H1 (cell line): ENCODE measurements around the gene CUEDC2. TPM values are rescaled to one million over a fixed set of nuclear protein-coding genes. Genes with fewer than 3 reads are reported as not detected.

ENCODE experiments used
- CTCF ChIA-PET: fragments of 300-600 bp; sonication (Branson Sonifier 250); formaldehyde crosslinking; loops from one replicate; lab custom pipeline; 2021; ENCODE audit not compliant: partially characterized antibody; lab: Charles Lee
- POLR2A ChIA-PET: fragments of 300-600 bp; sonication (Branson Sonifier 250); formaldehyde crosslinking; loops from one replicate; lab custom pipeline; 2021; ENCODE audit warnings: inconsistent platforms; ENCODE audit not compliant: partially characterized antibody; lab: Charles Lee
- DNase-seq, 2 experiments: peaks; one replicate each; pipeline versions ENCODE4 v3.0.0 to v3.0.0-alpha.2; 2010 to 2022; ENCODE audit warnings: low spot score in 2 of 2, low read depth in 1 of 2, mixed read lengths in 1 of 2
- FAIRE-seq: peaks from 2 replicates; lab custom pipeline; 2011; peaks lifted over from hg19 to GRCh38; lab: Jason Lieb, UNC
- H2AFZ ChIP-seq: 2 replicates; pipeline ENCODE4 v1.8.1; 2012; ENCODE audit warnings: low read length, inconsistent platforms
- H2AK5ac ChIP-seq: 2 replicates; pipeline ENCODE4 v1.6.1; 2013; ENCODE audit warnings: low read depth, low read length
- H2BK120ac ChIP-seq: replicated peaks from 2 replicates; pipeline ENCODE3; 2013; ENCODE audit warnings: low read depth, low read length, inconsistent platforms
- H2BK12ac ChIP-seq: 2 replicates; pipeline ENCODE4 v1.6.1; 2013; ENCODE audit warnings: low read depth, low read length
- H2BK15ac ChIP-seq: 2 replicates; pipeline ENCODE4 v1.6.1; 2013; ENCODE audit warnings: low read length
- H2BK20ac ChIP-seq: 2 replicates; pipeline ENCODE4 v1.6.1; 2013; ENCODE audit warnings: low read length
- H2BK5ac ChIP-seq: 2 replicates; pipeline ENCODE4 v1.6.1; 2013; ENCODE audit warnings: low read depth, low read length
- H3K14ac ChIP-seq: 2 replicates; pipeline ENCODE4 v1.6.1; 2013; ENCODE audit warnings: inconsistent platforms; ENCODE audit not compliant: insufficient read length
- H3K18ac ChIP-seq: 2 replicates; pipeline ENCODE4 v1.6.1; 2013; ENCODE audit warnings: low read length; ENCODE audit errors: extremely low read depth
- H3K23ac ChIP-seq: 2 replicates; pipeline ENCODE4 v1.6.1; 2013; ENCODE audit warnings: inconsistent platforms; ENCODE audit not compliant: insufficient read length
- H3K23me2 ChIP-seq: 2 replicates; pipeline ENCODE4 v1.6.1; 2013; ENCODE audit warnings: low read depth, low read length
- H3K27ac ChIP-seq: 2 replicates; pipeline ENCODE4 v1.6.1; 2011; ENCODE audit warnings: low read depth, low read length, inconsistent platforms
- H3K27me3 ChIP-seq, 4 experiments: replicated peaks in 1 of 4; 1 replicate in 1 of 4; 2 replicates in 3 of 4; pipeline versions ENCODE4 v1.6.1 to v1.8.1; 2011 to 2013; ENCODE audit warnings: low read length in 3 of 4, mild to moderate bottlenecking in 3 of 4, inconsistent platforms in 2 of 4, mixed read lengths in 2 of 4, moderate library complexity in 1 of 4; ENCODE audit not compliant: control insufficient read depth in 3 of 4, insufficient read depth in 3 of 4; ENCODE audit errors: extremely low read depth in 1 of 4
- H3K36me3 ChIP-seq, 4 experiments: 2 replicates each; pipeline versions ENCODE4 v1.6.1 to v1.8.1; 2011 to 2013; ENCODE audit warnings: mild to moderate bottlenecking in 4 of 4, low read length in 3 of 4, moderate library complexity in 2 of 4, control low read depth in 1 of 4, inconsistent platforms in 1 of 4; ENCODE audit not compliant: insufficient read depth in 4 of 4, control insufficient read depth in 2 of 4
- H3K4ac ChIP-seq: replicated peaks from 2 replicates; pipeline ENCODE3; 2013; ENCODE audit warnings: low read length, low read depth, mixed read lengths, inconsistent platforms; ENCODE audit not compliant: insufficient read length
- H3K4me1 ChIP-seq, 4 experiments: replicated peaks in 1 of 4; 1 replicate in 1 of 4; 2 replicates in 3 of 4; pipeline versions ENCODE4 v1.6.1 to v1.8.1; 2011 to 2013; ENCODE audit warnings: low read length in 3 of 4, inconsistent platforms in 2 of 4, mixed read lengths in 1 of 4; ENCODE audit not compliant: insufficient read depth in 4 of 4, control insufficient read depth in 3 of 4
- H3K4me2 ChIP-seq, 2 experiments: 2 replicates each; pipeline versions ENCODE4 v1.6.1 to v1.8.1; 2011 to 2013; ENCODE audit warnings: low read depth in 2 of 2, low read length in 2 of 2, control low read depth in 1 of 2, inconsistent platforms in 1 of 2, mild to moderate bottlenecking in 1 of 2; ENCODE audit not compliant: insufficient read depth in 1 of 2
- H3K4me3 ChIP-seq, 4 experiments: fragments of 200-600, 300-600 bp in 1 of 4; sonication (generic), shearing (Covaris generic), sonication (Bioruptor Twin) in 1 of 4; 2 replicates each; pipeline versions ENCODE4 v1.5.1 to v1.8.1; 2011 to 2016; ENCODE audit warnings: low read length in 4 of 4, low read depth in 3 of 4, control low read depth in 2 of 4, inconsistent platforms in 2 of 4, mild to moderate bottlenecking in 2 of 4, mixed read lengths in 1 of 4, moderate library complexity in 1 of 4; ENCODE audit not compliant: insufficient read depth in 2 of 4; ENCODE audit errors: extremely low read depth in 1 of 4
- H3K56ac ChIP-seq: replicated peaks from 2 replicates; pipeline ENCODE3; 2013; ENCODE audit warnings: low read depth, mild to moderate bottlenecking, mixed read lengths, low read length, inconsistent platforms; ENCODE audit not compliant: insufficient read length
- H3K79me1 ChIP-seq: 2 replicates; pipeline ENCODE4 v1.6.1; 2013; ENCODE audit warnings: low read depth, low read length, control low read depth
- H3K79me2 ChIP-seq, 2 experiments: 2 replicates each; pipeline versions ENCODE4 v1.6.1 to v1.8.1; 2012 to 2013; ENCODE audit warnings: low read length in 2 of 2, mild to moderate bottlenecking in 2 of 2, inconsistent platforms in 1 of 2; ENCODE audit not compliant: insufficient read depth in 2 of 2, control insufficient read depth in 1 of 2
- H3K9ac ChIP-seq, 4 experiments: replicated peaks in 1 of 4; 1 replicate in 1 of 4; 2 replicates in 3 of 4; pipeline versions ENCODE4 v1.6.1 to v1.8.1; 2011 to 2013; ENCODE audit warnings: low read depth in 3 of 4, low read length in 3 of 4, control low read depth in 2 of 4, mild to moderate bottlenecking in 2 of 4, moderate library complexity in 2 of 4, inconsistent platforms in 1 of 4; ENCODE audit errors: extremely low read depth in 1 of 4
- H3K9me3 ChIP-seq, 2 experiments: 2 replicates each; pipeline versions ENCODE4 v1.6.1 to v1.8.1; 2012 to 2013; ENCODE audit warnings: mild to moderate bottlenecking in 2 of 2, moderate library complexity in 2 of 2, control low read depth in 1 of 2, inconsistent platforms in 1 of 2, low read depth in 1 of 2, low read length in 1 of 2, mixed read lengths in 1 of 2; ENCODE audit not compliant: insufficient read depth in 2 of 2
- H4K20me1 ChIP-seq, 2 experiments: replicated peaks in 1 of 2; 2 replicates each; pipeline versions ENCODE3 to v1.8.1; 2011 to 2013; ENCODE audit warnings: inconsistent platforms in 2 of 2, low read length in 2 of 2, mild to moderate bottlenecking in 1 of 2; ENCODE audit not compliant: insufficient read depth in 2 of 2, control insufficient read depth in 1 of 2
- H4K5ac ChIP-seq: 2 replicates; pipeline ENCODE4 v1.6.1; 2013; ENCODE audit warnings: low read length, low read depth, mixed read lengths, inconsistent platforms; ENCODE audit not compliant: insufficient read length
- H4K8ac ChIP-seq: 2 replicates; pipeline ENCODE4 v1.8.0; 2013; ENCODE audit warnings: mild to moderate bottlenecking, moderate library complexity, low read length, inconsistent platforms; ENCODE audit not compliant: insufficient read depth; ENCODE audit errors: extremely low read depth
- H4K91ac ChIP-seq: replicated peaks from 2 replicates; pipeline ENCODE3; 2013; ENCODE audit warnings: low read length, mixed read lengths, inconsistent platforms; ENCODE audit not compliant: insufficient read length
- ASH2L ChIP-seq: fragments of 200-600, 300-600 bp; sonication (generic); IDR thresholded peaks from one replicate; pipeline ENCODE4 v1.7.1; 2017; ENCODE audit warnings: low read length
- BCL11A ChIP-seq, 2 experiments: IDR thresholded peaks; one replicate each; pipeline ENCODE4 v1.6.1; 2011; ENCODE audit warnings: low read depth in 2 of 2, low read length in 2 of 2, mild to moderate bottlenecking in 2 of 2
- CHD1 ChIP-seq: IDR thresholded peaks from 2 replicates; pipeline ENCODE4 v1.6.1; 2012; ENCODE audit warnings: low read depth, low read length, improper control_type of control experiment
- EGR1 ChIP-seq: IDR thresholded peaks from 2 replicates; pipeline ENCODE4 v1.6.1; 2011; ENCODE audit warnings: low read depth, low read length, borderline replicate concordance
- HDAC6 ChIP-seq: IDR thresholded peaks from one replicate; pipeline ENCODE4 v1.7.1; 2012; ENCODE audit warnings: low read depth, mild to moderate bottlenecking, inconsistent platforms, low read length, moderate library complexity
- SAP30 ChIP-seq: fragments of 300-600 bp; sonication (generic); IDR thresholded peaks from 2 replicates; pipeline ENCODE4 v1.7.1; 2012; ENCODE audit warnings: low read length, moderate library complexity, mild to moderate bottlenecking, inconsistent platforms; ENCODE audit not compliant: insufficient read depth, insufficient replicate concordance
- TCF12 ChIP-seq: IDR thresholded peaks from 2 replicates; pipeline ENCODE4 v1.6.1; 2011; ENCODE audit warnings: low read depth, mild to moderate bottlenecking, low read length
- ZNF274 ChIP-seq: IDR thresholded peaks from 2 replicates; pipeline ENCODE4 v1.7.0; 2012; ENCODE audit warnings: low read length, borderline replicate concordance; ENCODE audit errors: extremely low read depth
- WGBS, 2 experiments: shearing (Covaris generic) in 1 of 2; methylation state at CpG; one replicate each; pipeline versions ENCODE4 v1.1.6 to v1.1.7; 2013 to 2015; ENCODE audit warnings: low lambda C conversion rate in 2 of 2, mixed read lengths in 2 of 2, inconsistent platforms in 1 of 2, low coverage in 1 of 2, missing lambda C conversion rate in 1 of 2; ENCODE audit not compliant: insufficient replicate concordance in 2 of 2, insufficient coverage in 1 of 2, insufficient read length in 1 of 2; ENCODE audit errors: extremely low coverage in 1 of 2, missing lambda C conversion rate in 1 of 2; 5-methylcytosine and 5-hydroxymethylcytosine counted together
- polyA plus RNA-seq, 7 experiments: library from polyadenylated mRNA; depleted of rRNA in 3 of 7; stranded (reverse) in 5 of 7; unstranded in 2 of 7; fragments of >200 nt in 5 of 7; fragments of 200-250 nt in 2 of 7; gene quantifications; 1 replicate in 5 of 7; 2 replicates in 1 of 7; 4 replicates in 1 of 7; pipeline versions ENCODE4 v1.2.1 to v1.2.3, GENCODE V29; 2011 to 2013; ENCODE audit warnings: missing spikeins in 2 of 7, mixed read lengths in 2 of 7
- total RNA-seq: library from RNA; stranded (reverse); fragmentation: NEBNext Ultra II Directional; extraction: Animal tissue kit (Norgen Biotek cat#: 25700); gene quantifications from 2 replicates; pipeline ENCODE4 v1.2.1, GENCODE V29; 2021

The CUEDC2 gene
- total and polyA plus RNA-seq, 2 of the 8 experiments (the other 6 are each of a cell fraction or from before 2014, with no cell fraction given), result 41.7 to 55.2 TPM

DNA sequence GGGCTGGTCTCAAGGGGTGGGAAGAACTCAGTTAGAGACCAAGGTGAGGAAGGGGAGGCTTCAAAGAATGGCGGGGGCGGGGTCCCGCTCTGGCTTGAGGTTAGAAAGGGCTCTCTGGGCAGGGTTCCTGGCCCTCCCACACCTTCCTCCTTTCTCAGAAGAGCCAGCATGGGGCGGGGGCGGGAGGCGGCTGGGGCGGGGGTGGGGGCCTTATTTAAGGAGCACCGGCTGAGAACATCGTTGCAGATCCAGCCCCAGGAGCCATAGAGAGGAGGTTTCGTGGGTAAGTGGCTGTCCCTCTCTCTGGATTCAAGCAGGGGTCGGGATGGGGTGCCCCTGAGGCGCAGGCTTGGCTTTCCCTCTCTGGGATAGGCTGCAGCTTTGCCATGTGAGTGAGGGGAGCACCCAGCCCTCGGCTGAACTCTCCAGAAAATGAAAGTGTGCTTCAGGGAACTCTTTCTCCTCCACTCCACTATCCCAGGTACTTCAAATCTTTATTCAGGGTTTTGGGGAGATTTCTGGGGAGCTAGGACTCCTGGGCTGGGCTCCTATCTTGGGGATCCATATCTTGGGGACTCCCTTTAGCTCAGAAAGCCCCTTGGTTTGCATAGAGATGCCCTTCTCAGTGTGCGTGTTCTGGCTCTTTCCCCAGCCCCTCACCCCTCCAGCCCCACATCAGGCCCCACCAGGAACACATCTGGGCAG lies 3.3 kb upstream of the CUEDC2 start:
- no peak for TF ChIP-seq CHD1
- TF ChIP-seq ASH2L, result no peak
- TF ChIP-seq BCL11A (IDR thresholded peaks at IDR 0.05; ENCODE audit: low read depth in 2 of 2, low read length in 2 of 2), result no peak
- TF ChIP-seq TCF12, result no peak
- TF ChIP-seq EGR1, result peak; percentile 83
- TF ChIP-seq ZNF274, result no peak
- TF ChIP-seq SAP30, result no peak
- TF ChIP-seq HDAC6, result no peak
- Histone ChIP-seq H3K27ac (no peak overlapping the region), H3K36me3 (no peaks in the 10 kb centered on the region; a peak in 1 of 8 replicates), H3K4me3 (peak overlapping the region; percentile 10 to 52 (median 42); a peak in 6 of 8 replicates), H2BK120ac (no peak overlapping the region), H3K79me2 (no peaks in the 10 kb centered on the region; a peak in 1 of 4 replicates), H3K23ac (no peak overlapping the region), H3K9me3 (no peaks in the 10 kb centered on the region), H3K23me2 (peaks cover 9% of the 10 kb centered on the region), H4K20me1 (no peaks in the 10 kb centered on the region), H3K27me3 (peaks cover 13 to 37% (median 34%) of the 10 kb centered on the region in 4 experiments), H2AFZ (0 out of 2 replicates have a peak overlapping the region, but pooled peaks have one; percentile 24), H2BK5ac (no peak overlapping the region), H2BK12ac (no peak overlapping the region), H3K79me1 (no peaks in the 10 kb centered on the region), H3K4me2 (peak overlapping the region; percentile 62 to 74), H2AK5ac (no peak overlapping the region), H4K5ac (no peak overlapping the region), H4K91ac (no peak overlapping the region), H3K14ac (no peak overlapping the region), H3K56ac (no peak overlapping the region), H3K9ac (no peak overlapping the region), H3K4ac (no peak overlapping the region), H4K8ac (no peak overlapping the region; the same call in 1 of the 2 replicates), H3K4me1 (peaks cover 0 to 18% (median 13%) of the 10 kb centered on the region in 4 experiments; a peak in 6 of 7 replicates), H2BK15ac (no peak overlapping the region), H3K18ac (no peak overlapping the region), H2BK20ac (no peak overlapping the region)
- DNase-seq, result no peak
- FAIRE-seq, result no peak
- ChIA-PET POLR2A (interaction anchor here (0.6 to 9.0 kb wide), 6 partner anchors 14 to 412 kb away, joined by 3 to 75 read pairs (median 13); partner anchors contain the start of genes C10orf95 and FBXL15), CTCF (interaction anchor here (0.5 to 7.5 kb wide), 11 partner anchors 9 to 52 kb away, joined by 3 to 40 read pairs (median 8); partner anchors contain the start of genes C10orf95 and NFKB2)
- WGBS, 2 experiments, result 7% methylated on average over 8 of the region's 14 CpGs; no CpG with 5 or more reads in 1 of the 2 experiments
